Panc1 (cell line): ENCODE data around the gene PSMC6. TPM values are rescaled to one million over a fixed set of nuclear protein-coding genes. Genes with fewer than 3 reads are reported as not detected.
A peak's percentile ranks its signal among the peaks of the same experiment; 100 is the strongest.

Experiments
- ATAC-seq: fragments of 200-7000 bp; cut with Tn5 transposase; 2 replicates; pipeline ENCODE4 v1.9.1; 2020; ENCODE audit warnings: mild to moderate bottlenecking, moderate library complexity
- BruUV-seq: library from RNA; stranded (reverse); fragments of 400-500 nt; replicated peaks from 2 replicates; lab custom pipeline; 2021; lab: Mats Ljungman, UMichigan
- CTCF ChIA-PET: fragments of 300-600 bp; sonication (Branson Sonifier 250); formaldehyde crosslinking; loops from one replicate; lab custom pipeline; 2022; ENCODE audit warnings: antibody characterized with exemption; lab: Charles Lee
- POLR2A ChIA-PET: fragments of 300-600 bp; sonication (Branson Sonifier 250); formaldehyde crosslinking; loops from one replicate; lab custom pipeline; 2022; ENCODE audit warnings: antibody characterized with exemption; lab: Charles Lee
- DNase-seq: peaks from one replicate; pipeline ENCODE4 v3.0.0-alpha.2; 2010; ENCODE audit warnings: low read depth, low spot score
- H3K27ac ChIP-seq: 2 replicates; pipeline ENCODE4 v1.5.1; 2011; ENCODE audit warnings: mild to moderate bottlenecking, low read length, inconsistent platforms
- H3K27me3 ChIP-seq: fragments of 200-500 bp; sonication (Bioruptor generic); 2 replicates; pipeline ENCODE4 v1.6.0; 2014; ENCODE audit warnings: low read length, inconsistent platforms; ENCODE audit not compliant: control insufficient read depth, insufficient read depth
- H3K36me3 ChIP-seq: fragments of 200-500 bp; sonication (Bioruptor generic); 2 replicates; pipeline ENCODE4 v1.5.1; 2014; ENCODE audit warnings: inconsistent platforms, mild to moderate bottlenecking, low read length, moderate library complexity; ENCODE audit not compliant: control insufficient read depth, insufficient read depth
- H3K4me1 ChIP-seq: 2 replicates; pipeline ENCODE4 v1.5.1; 2011; ENCODE audit warnings: inconsistent platforms, mild to moderate bottlenecking, low read length, moderate library complexity; ENCODE audit not compliant: control insufficient read depth, insufficient read depth
- H3K4me3 ChIP-seq, 2 experiments: 2 replicates each; pipeline ENCODE4 v1.5.1; 2011 to 2012; ENCODE audit warnings: low read depth in 2 of 2, low read length in 2 of 2, mild to moderate bottlenecking in 2 of 2, inconsistent platforms in 1 of 2, moderate library complexity in 1 of 2
- H3K9me3 ChIP-seq: fragments of 200-500 bp; sonication (Bioruptor generic); 2 replicates; pipeline ENCODE4 v1.5.1; 2014; ENCODE audit warnings: low read depth, mild to moderate bottlenecking, inconsistent platforms, low read length, moderate library complexity; ENCODE audit not compliant: control insufficient read depth, insufficient read depth
- POLR2AphosphoS5 ChIP-seq: IDR thresholded peaks from 2 replicates; pipeline ENCODE4 v1.6.1; 2012; ENCODE audit warnings: mild to moderate bottlenecking, low read depth, low read length, moderate library complexity
- SIN3A ChIP-seq: IDR thresholded peaks from 2 replicates; pipeline ENCODE4 v1.6.1; 2012; ENCODE audit warnings: low read depth, mild to moderate bottlenecking, low read length, moderate library complexity, borderline replicate concordance; ENCODE audit not compliant: insufficient read depth
- TCF7L2 ChIP-seq: IDR thresholded peaks from 2 replicates; pipeline ENCODE4 v1.6.1; 2011; ENCODE audit warnings: mild to moderate bottlenecking, low read depth, low read length, inconsistent platforms
- in situ Hi-C: cut with HindIII; loops from 2 replicates; pipeline ENCODE4 v1.10.0; 2016; ENCODE audit warnings: low sequenced_read_pairs, low pct_unique_long_range_greater_than_20kb
- intact Hi-C: fragments of 100-400 bp; cut with micrococcal nuclease; formaldehyde crosslinking; loops from one replicate; pipeline ENCODE4 v1.10.0; 2022; ENCODE audit not compliant: unreplicated experiment
- total RNA-seq: library from RNA; stranded (reverse); gene quantifications from one replicate; pipeline ENCODE4 v1.2.1, GENCODE V29; 2021; ENCODE audit not compliant: unreplicated experiment
- TF ChIP-seq, protein P1 (sequence below): fragments of 450-650 bp; IDR thresholded peaks from 2 replicates; pipeline ENCODE4 v1.5.1; 2017; ENCODE audit warnings: mild to moderate bottlenecking
- TF ChIP-seq, protein P2 (sequence below), 2 experiments: IDR thresholded peaks; 2 replicates each; pipeline ENCODE4 v1.6.1; 2011 to 2012; ENCODE audit warnings: low read depth in 2 of 2, control low read depth in 1 of 2, low read length in 1 of 2, mild to moderate bottlenecking in 1 of 2, moderate library complexity in 1 of 2; ENCODE audit not compliant: insufficient read depth in 1 of 2

The PSMC6 gene
- total RNA-seq, 1 experiment from 2014 or later = 62.1 TPM

DNA sequence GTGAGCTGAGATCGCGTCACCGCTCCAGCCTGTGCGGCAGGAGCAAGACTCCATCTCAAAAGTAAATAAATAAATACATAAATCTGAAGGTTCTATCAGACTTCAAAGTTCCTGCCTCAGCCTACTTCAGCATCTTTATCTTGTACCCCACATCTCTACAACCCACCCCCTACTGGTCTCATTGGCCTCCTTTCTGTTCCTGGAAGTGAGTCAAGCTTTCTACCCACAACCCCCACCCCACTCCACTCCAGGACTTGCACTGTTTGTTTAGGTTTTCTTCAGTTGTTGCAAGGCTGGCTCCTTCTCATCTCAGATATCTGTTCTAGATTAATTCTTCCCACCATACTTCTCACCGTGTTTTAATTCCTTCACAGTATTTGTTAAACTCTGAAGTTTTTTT lies 714 bp upstream of the PSMC6 start:
- ATAC-seq = no peak
- intact Hi-C loops = no loop called here

DNA sequence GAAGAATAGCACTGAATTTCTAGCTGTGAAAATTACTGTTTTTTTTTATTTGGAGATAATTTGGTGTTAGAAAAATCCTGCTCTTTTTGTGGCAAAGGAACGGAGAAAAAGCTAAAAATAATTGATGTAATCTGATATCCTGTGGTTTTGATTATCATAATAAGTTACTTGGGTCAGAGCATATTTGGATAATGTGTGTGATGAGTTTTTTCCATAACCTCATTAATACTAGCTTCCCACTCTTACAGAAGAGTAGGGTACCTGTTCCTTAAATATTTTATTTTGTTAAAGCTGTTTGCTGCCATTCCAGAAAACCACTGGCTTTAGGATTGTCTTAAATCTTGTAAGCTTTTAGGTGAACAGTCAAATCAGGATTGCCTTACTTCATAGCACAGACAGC lies 4.7 kb downstream of the PSMC6 start:
- Histone ChIP-seq H3K36me3 (peaks cover 46% of the 10 kb centered on the region), H3K27ac (no peak overlapping the region), H3K27me3 (no peaks in the 10 kb centered on the region), H3K9me3 (no peaks in the 10 kb centered on the region), H3K4me1 (peaks cover under 1% of the 10 kb centered on the region; the same call in 1 of the 2 replicates), H3K4me3 (no peak overlapping the region)
- intact Hi-C loops (no loop called here), in situ Hi-C loops (no loop called here)
- BruUV-seq = no TSS peak
- POLR2A ChIA-PET = interaction anchor here (0.6 to 0.7 kb wide), 3 partner anchors 16 to 1654 kb away, joined by 3 to 8 read pairs (median 3); no protein-coding TSS in a partner anchor
- TF ChIP-seq POLR2AphosphoS5 (no peak), TCF7L2 (no peak), SIN3A (no peak)
- TF ChIP-seq, protein P1, sequence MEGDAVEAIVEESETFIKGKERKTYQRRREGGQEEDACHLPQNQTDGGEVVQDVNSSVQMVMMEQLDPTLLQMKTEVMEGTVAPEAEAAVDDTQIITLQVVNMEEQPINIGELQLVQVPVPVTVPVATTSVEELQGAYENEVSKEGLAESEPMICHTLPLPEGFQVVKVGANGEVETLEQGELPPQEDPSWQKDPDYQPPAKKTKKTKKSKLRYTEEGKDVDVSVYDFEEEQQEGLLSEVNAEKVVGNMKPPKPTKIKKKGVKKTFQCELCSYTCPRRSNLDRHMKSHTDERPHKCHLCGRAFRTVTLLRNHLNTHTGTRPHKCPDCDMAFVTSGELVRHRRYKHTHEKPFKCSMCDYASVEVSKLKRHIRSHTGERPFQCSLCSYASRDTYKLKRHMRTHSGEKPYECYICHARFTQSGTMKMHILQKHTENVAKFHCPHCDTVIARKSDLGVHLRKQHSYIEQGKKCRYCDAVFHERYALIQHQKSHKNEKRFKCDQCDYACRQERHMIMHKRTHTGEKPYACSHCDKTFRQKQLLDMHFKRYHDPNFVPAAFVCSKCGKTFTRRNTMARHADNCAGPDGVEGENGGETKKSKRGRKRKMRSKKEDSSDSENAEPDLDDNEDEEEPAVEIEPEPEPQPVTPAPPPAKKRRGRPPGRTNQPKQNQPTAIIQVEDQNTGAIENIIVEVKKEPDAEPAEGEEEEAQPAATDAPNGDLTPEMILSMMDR = no peak
- TF ChIP-seq, protein P2, sequence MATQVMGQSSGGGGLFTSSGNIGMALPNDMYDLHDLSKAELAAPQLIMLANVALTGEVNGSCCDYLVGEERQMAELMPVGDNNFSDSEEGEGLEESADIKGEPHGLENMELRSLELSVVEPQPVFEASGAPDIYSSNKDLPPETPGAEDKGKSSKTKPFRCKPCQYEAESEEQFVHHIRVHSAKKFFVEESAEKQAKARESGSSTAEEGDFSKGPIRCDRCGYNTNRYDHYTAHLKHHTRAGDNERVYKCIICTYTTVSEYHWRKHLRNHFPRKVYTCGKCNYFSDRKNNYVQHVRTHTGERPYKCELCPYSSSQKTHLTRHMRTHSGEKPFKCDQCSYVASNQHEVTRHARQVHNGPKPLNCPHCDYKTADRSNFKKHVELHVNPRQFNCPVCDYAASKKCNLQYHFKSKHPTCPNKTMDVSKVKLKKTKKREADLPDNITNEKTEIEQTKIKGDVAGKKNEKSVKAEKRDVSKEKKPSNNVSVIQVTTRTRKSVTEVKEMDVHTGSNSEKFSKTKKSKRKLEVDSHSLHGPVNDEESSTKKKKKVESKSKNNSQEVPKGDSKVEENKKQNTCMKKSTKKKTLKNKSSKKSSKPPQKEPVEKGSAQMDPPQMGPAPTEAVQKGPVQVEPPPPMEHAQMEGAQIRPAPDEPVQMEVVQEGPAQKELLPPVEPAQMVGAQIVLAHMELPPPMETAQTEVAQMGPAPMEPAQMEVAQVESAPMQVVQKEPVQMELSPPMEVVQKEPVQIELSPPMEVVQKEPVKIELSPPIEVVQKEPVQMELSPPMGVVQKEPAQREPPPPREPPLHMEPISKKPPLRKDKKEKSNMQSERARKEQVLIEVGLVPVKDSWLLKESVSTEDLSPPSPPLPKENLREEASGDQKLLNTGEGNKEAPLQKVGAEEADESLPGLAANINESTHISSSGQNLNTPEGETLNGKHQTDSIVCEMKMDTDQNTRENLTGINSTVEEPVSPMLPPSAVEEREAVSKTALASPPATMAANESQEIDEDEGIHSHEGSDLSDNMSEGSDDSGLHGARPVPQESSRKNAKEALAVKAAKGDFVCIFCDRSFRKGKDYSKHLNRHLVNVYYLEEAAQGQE (IDR thresholded peaks at IDR 0.05; ENCODE audit: insufficient read depth in 1 of 2, low read depth in 2 of 2, low read length in 1 of 2) = no peak
- no peak for DNase-seq
- no peak for ATAC-seq
- CTCF ChIA-PET = interaction anchor here (0.6 kb wide), 1 partner anchor 48 kb away, joined by 3 read pairs; no protein-coding TSS in a partner anchor

More for the DNA sequence above, 714 bp upstream of the PSMC6 start:
- ChIA-PET CTCF (interaction anchor here (0.7 kb wide), 1 partner anchor 72 kb away, joined by 10 read pairs; no protein-coding TSS in a partner anchor), POLR2A (no interaction called here)
- Histone ChIP-seq H3K9me3 (no peaks in the 10 kb centered on the region), H3K27ac (peak overlapping the region; percentile 87), H3K36me3 (peaks cover 27% of the 10 kb centered on the region), H3K4me1 (peaks cover 5% of the 10 kb centered on the region; the same call in 1 of the 2 replicates), H3K4me3 (peak overlapping the region; percentile 88 to 96), H3K27me3 (no peaks in the 10 kb centered on the region)
- DNase-seq = no peak
- in situ Hi-C loops = no loop called here
- TF ChIP-seq TCF7L2 = no peak
- TF ChIP-seq SIN3A = no peak
- TF ChIP-seq, protein P1 = no peak
- TF ChIP-seq, protein P2 (IDR thresholded peaks at IDR 0.05; ENCODE audit: insufficient read depth in 1 of 2, low read depth in 2 of 2, low read length in 1 of 2) = no peak
- BruUV-seq = TSS peak; percentile 96
